Skin of body (tissue), 2 donors: Measurements from ENCODE around the gene FGD3. TPM values are rescaled to one million over a fixed set of nuclear protein-coding genes. Genes with fewer than 3 reads are reported as not detected.

Experiments
- DNase-seq: peaks from one replicate; lab custom pipeline; 2025; lab: John Stamatoyannopoulos, UW
- total RNA-seq: library from RNA; depleted of rRNA; stranded (reverse); fragments of >200 nt; gene quantifications from one replicate; pipeline ENCODE4 v1.2.3, GENCODE V29; 2014

FGD3 gene
- total RNA-seq, 1 donor from 2014 or later = 5.9 TPM

DNA sequence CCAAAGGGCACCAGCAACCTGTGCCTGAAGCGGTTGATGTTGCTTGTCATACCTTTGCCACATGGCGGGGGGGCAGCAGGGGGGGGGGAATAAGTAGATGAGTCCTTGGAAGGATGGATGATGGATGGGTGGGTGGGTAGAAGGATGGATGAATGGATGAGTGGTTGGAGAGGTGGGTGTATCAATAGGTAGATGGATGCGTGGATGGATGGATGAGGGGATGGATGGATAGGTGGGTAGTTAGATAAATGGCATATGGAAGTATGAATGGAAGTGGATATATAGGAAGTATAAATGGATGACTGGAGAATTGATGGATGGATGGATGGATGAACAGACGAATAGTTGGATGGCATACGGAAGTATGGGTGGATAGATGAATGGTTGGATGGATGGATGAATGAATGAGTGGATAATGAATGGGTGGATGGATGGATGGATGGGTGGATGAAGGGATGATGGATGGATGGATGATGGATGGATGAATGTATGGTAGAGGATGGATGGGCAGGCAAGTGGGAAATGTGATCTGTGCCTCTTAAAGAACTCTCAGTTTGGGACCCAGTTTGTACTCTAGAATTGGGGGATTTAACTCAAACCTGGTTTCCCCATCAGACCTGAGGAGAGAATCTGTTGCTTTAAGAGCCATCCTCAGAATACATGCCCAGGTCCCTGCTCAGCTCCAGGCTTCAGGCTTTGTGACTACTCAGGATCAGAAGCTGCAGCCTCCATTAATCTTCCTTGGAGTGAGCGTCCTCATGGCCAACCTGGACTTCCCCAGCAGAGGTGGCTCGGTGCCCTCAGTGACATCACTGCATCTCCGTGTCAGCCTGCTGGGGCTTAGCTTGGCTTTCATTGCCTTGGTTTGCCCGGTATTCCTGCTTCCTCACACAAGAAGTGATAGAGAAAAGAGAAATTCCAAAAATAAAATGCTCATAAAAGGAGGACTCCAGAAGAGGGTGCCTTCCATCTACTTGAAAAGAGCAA, 83.6 kb downstream of the FGD3 start:
- no peak for DNase-seq

DNA sequence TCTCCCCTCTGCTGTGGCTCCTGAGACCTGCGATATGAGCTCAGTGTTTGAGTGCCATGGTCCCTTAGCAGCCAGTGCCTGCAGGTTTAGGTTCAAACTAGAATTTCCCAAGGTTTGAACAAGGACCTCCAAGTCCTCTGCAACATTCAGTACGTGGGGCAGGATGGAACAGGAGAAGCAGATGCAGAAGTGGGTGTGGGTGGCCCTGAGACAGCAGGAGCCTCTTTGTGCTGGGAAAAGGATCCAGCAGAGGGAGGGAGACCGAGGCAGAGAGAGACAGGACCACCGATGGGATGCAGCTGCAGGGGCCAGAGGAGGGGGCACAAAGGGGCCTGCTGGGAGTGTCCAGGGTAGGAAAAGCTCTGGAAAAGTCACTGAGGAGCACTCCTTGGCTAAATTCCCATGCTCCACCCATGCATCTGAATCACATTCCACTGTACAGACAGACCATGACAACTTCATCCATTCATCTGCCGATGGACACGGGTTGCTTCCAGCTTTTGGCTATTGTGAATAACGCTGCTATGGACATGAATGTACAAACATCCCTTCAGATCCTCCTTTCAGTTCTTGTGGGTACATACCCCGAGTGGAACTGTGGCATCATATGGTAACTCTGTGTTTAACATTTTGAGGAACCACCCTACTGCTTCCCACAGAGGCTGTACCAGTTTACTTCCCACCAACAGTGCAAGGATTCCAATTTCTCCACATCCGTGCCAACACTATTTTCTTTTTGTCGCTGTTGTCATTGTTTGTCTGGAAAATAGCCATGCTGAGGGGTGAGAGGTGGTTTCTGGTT, 84.5 kb downstream of the FGD3 start:
- peak; percentile 26 for DNase-seq

DNA sequence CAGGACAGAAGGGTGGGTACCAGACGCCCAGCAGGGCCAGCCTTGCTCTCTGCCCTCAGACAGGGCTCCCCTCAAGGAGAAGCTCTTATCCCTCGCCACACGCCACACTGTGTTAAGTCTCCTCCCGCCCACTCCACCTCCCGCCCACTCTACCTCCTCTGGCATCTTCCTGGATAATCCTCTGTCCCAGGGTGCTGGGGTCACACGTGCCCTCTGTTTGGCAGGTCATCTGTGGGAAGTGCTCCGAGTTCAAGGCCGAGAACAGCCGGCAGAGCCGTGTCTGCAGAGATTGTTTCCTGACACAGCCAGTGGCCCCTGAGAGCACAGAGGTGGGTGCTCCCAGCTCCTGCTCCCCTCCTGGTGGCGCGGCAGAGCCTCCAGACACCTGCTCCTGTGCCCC, 85.2 kb downstream of the FGD3 start:
- DNase-seq = no peak

DNA sequence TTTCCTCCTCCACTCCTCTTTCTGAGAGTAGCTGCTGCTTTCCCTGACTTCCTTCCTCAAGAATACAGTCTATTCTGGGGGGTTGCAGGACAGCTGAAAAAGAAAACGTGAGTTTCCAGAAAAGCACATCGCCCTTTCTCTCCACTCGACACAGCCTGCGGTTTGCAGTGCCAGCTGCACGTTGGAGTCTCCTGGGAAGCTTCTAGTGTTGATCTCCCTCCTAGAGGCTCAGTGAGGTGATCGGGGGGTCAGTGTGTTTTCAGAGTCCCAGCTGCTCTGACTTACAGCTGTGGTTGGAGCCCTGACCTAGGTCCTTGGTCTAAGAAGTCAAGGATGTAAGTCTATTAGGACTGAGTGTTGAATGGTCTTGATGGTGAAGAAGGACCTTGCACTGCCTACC, 86.2 kb downstream of the FGD3 start:
- no peak for DNase-seq

DNA sequence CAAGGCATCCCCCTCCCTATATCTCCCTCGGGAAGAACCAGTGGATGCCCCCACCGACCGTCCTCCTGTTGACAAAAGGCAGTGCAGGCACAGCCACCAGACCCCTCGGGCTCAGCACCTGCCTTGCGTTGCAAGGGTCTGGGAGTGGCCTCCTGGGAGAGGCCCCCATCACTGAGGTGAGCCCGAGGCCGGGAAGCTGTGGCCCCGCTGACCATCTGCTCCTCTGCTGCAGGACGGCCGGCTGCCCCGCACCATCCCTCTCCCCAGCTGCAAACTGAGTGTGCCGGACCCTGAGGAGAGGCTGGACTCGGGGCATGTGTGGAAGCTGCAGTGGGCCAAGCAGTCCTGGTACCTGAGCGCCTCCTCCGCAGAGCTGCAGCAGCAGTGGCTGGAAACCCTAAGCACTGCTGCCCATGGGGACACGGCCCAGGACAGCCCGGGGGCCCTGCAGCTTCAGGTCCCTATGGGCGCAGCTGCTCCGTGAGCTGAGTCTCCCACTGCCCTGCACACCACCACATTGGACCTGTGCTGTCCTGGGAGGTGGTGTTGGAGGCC, 87.9 kb downstream of the FGD3 start:
- no peak for DNase-seq

DNA sequence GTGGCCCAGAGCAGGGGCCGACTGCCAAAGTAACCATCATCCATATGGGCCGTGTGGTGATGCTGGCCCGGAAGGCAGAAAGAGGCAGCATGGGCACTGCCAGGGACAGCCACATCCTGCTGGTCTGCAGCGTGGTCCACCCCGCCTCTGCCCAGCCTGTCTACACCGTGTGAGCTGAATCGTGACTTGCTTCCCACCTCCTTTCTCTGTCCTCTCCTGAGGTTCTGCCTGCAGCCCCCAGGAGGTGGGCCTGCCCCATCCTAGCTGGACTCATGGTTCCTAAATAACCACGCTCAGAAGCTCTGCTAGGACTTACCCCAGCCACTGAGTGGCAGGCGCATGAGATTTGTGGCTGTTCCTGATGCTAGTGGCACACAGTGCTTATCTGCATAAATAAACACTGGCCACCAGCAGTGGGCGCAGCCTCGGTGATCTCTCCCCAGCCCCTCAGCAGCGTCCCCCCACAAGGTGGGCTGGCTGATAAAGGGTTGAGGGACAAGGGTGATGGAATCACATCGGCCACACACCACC, 88.6 kb downstream of the FGD3 start:
- DNase-seq = no peak

DNA sequence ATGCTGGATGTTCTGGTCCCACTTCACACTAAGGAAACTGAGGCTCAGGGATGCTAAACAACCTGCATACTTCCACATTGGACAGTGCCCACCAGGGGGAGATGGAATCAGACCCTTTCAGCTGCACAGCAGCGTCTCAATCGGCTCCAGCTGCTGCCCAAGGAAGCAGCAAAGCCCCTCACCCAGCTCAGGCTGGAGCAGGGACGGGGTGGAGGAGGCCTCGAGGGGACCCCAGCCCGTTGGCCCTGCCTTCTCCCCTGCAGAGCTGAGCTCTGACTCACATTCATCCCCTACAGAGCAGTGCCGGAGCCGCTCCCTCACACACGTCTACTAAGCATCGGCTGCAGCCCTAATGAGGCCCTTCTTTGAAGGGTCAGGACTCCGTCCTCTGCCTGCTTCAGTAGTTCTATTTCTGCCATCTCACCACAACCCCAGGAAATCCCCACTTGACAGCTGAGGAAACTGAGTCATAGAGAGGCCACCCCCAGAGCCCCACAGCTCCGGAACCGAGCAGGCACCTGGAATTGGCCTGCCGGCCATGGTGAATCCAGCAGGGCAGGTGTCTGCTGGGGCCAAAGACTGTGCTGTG, 89.7 kb downstream of the FGD3 start:
- DNase-seq = no peak

DNA sequence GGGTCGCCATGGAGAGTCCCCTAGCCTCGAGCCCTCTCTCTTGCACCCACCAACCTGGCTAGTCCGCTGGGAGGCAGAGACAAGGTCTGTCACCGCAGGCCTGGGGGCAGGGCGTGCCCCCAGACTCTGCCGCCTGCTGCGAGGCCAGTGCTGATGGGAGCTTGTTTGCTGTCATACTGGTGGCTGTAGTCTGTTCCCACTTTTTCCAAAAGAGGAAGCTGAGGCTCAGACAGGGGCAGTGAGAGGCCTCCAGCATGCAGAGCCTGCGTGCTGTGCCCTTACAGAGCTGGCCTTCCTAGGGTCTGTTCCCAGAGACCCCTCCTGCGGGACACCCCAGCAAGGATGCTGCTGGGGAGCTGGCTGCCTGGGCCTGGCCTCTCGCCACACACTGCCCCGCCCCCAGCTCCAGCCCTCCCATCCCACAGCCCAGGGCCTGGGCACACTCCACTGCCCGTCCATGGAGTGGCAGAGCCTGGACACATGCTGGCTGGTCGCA, 90.2 kb downstream of the FGD3 start:
- no peak for DNase-seq

DNA sequence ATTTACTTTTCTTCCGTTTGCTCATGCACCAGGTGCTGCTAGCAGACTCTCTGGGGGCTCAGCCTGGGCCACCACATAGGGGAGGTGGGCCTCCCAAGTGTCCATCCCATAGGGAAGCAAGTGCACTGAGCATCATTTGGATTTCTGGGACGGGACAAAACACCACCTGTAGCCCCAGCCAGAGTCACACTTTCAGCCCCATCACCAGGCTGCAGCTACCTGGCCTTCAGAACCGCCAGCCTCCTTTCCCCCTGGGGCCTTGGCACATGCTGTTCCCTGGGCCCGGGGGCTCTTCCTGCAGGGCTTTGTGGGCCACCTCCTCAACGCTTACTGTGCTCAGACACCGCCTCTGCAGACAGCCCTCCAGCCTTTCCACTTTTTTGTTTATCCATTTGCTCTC, 91.6 kb downstream of the FGD3 start:
- DNase-seq = no peak

DNA sequence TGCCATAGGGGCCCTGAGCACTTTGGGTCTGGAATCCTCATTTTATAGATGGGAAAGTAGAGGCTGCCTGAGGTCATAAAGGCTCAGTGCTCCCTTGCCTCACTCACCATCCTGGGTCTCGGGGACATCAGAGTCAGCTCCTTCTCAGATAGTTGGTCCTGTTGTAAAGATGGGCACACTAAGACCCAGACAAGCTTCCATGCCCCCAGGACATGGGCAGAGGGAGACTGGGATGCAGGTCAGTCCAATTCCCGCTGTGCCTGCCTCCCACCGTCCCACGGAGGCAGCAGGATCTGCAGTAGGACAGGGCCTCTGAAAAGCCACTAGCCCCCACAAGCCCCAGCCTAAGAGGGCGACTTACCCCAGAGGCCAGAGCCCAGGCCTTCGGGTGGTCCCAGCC, 92.1 kb downstream of the FGD3 start:
- DNase-seq = no peak

DNA sequence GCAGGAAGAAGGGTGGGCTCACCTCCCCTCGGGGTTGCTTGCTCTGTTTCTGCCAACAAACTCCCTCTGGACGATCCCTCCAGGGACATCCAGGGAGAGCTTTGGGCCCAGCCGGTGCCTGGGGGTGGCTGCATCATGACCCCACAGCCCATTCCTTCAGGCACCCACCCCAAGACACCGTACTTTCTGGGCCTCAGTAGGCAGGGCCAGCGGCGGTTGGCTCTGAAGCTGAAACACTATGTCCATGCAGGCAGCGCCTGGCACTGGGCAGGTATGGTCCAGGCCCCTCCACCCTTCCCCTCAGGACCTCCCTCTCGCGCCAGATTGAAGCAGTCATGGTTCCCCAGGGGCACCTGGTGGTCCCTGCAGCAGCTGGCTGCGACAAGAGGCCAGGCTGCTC, 92.7 kb downstream of the FGD3 start:
- no peak for DNase-seq

DNA sequence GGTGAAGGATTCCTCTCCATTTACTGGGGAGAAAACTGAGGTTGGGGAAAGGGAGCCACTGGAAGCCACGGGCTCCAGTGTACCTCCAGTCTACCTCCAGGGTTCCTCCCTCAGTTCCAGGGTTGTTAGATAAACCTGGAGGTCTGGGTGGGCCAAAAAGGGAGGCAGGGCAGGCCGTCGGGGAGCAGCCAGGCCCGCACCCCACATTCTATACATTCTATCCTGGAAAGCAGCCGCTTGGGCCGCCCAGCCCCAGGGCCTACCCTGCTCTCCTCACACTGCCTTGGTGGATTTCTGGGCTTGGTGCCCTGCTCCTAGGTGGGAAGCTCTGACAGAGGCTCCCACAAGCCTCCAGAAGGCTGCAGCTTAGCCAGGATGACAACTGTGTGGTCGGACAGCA, 93.1 kb downstream of the FGD3 start:
- no peak for DNase-seq

DNA sequence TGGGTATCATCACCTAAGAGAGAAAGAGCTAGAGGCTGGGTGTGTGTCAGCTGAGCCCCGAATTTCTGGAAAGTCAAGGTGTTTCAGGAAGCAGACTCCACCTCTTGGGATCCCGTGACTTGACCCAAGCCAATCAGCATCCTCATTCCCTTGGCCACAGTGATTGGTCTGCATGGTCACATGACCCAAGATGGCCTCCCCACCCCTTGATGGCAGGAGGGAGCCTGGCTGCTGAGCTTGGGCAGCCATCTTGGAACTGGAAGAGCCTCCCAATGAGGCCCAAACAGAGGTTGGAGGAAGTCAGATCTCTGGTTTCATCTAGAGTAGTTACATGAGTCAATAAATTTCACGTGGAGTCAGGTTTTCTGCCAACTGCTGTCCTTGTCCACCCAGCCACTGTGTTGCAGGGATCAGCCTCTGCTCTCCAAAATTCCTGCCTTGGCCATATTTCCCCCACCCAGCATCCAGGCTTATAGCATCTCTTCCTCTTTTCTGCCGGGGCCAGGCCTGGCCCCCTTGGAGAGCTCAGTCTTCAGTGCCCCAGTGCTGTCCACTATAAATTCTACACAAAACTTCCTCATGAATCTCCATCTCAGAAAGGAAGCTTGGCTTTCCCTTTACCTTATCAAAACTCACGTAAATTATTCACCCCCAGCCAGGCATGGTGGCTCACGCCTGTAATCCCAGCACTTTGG, 93.9 kb downstream of the FGD3 start:
- no peak for DNase-seq

DNA sequence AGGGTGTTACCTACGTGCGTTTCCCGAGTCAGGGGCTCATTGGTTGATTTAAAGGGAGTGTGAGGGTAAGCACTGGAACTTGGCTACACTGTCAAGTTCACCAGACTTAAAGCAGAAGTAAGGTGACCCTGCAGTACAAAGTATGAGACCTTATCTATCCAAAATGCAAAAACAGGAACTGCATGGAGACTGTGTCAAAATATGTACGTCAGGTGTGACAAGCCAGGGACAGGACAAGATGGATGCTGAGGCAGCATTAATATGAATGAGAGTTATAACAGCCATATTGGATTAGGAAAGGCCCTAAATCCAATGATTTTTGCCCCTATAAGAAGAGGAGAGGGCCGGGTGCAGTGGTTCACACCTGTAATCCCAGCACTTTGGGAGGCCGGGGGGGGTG, 95.8 kb downstream of the FGD3 start:
- no peak for DNase-seq

DNA sequence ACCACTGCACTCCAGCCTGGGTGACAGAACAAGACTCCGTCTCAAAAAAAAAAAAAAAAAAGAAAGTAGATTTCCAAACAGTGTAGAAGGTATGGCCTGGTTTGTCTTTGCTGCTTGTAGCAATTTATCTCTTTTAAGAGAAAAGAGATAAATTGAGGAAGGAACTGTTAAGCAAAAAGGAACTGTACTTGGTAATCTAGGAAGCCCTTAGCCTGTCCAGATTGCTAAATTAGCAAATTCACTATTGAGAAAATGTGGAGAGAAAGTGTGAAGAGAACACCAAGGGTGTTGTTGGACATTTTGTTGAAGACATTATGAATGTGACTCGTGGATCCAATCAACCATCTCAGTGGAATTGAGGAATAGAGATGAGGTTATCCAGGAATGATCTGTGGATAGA, 98.2 kb downstream of the FGD3 start:
- no peak for DNase-seq

DNA sequence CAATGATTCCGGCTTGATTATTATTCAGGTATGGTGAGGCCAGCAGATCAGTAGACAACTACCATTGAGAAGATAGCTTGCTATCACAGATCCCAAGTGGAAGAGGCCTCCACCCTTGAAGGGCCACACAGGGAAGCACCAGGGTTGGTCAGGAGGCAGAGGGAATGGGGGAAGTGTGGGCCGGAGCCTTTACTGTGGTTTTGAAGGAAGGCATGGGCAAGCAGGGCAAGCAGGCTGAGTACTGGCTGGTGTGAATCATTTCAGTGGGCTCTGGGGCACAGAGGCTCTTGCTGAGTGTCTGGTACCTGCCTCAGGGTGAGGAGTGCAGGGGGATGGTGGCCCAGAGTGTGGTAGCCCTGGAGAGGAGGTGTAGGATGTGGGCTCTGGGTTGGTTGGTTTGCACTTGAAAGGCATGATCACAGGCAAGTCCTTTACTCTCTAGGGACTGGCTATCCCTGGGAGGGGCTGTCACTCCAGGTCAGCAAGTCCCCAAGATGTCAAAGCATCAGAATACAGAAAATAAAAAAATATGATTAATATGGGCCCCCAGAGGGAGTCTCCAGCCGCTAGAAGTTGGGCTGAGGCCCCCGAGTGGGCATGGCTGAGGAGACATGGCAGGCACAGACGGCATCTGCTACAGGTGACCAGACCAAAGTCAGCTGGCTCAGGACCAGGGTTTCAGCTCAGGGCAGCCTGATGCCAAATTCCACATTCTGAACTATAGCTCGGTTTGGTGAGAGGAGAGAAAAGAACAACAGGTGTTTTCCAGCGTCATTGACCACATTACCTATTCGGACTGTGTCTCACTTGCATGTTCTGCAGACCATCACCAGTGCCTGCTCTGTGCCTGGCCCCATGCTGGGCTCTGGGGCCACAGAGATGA, 101.5 kb downstream of the FGD3 start:
- no peak for DNase-seq

DNA sequence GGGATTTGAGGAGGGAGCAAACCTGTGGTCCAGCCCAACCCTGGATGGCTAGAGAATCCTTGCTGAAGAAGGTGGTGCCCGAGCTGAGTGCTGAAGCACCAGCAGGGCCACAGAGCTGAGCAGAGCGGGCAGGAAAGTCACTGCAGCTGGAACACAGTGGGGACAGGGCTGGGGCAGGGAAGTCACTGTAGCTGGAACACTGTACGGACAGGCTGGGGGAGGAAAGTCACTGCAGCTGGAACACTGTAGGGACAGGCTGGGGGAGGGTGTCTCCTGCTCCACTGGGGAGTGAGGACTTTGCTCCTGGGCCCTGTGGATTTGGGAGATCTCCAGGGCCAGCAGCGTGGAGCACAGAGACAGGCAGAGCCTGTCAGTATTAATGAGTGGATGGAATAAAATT, 102.2 kb downstream of the FGD3 start:
- no peak for DNase-seq

DNA sequence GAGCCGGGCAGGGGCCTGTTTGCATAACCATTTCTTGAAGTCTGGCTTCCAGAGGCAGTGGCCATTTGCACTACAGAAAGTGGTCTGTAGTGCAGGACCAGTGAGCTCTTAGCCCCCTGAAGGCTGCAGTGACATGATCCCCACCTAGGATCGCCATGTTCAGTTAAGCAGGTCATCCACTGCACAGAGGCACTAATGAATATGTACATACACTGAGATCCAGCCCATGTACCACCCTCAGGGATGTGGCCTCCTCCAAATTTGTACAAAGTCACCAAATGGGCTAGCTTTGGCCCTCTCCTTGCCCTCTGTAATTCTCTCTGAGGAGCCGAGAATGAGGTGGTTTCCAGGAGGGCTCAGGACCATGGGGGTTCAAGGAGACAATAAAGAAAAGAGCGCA, 102.9 kb downstream of the FGD3 start:
- no peak for DNase-seq

DNA sequence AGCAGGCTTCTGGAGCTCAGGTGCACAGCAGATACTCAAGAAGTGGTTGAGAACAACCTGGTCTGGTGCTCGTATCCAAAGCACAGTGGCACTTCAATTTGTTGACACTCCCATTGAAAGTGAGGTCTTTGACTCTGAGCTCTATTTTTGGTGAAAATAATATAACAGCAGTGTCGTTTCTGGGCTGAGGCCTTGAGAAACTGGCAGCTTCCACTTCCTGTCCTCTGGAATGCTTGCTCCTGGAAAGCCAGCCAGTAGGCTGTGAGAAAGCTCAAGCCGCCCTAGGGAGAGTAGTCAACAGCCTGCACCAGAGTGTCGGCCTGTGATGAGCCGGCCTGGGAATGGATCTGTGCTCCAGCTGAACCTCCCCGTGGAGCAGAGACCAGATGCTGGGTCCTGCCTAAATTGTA, 104.4 kb downstream of the FGD3 start:
- DNase-seq = peak; percentile 63
